Measurements from ENCODE around the gene GGNBP2.

- no peak for TF ChIP-seq CTCF (IDR thresholded peaks at IDR 0.05; ENCODE audit: insufficient read depth, low read length)
- no peak for TF ChIP-seq POLR2AphosphoS5 (IDR thresholded peaks at IDR 0.05; ENCODE audit: low read depth)
- no peak for TF ChIP-seq REST (IDR thresholded peaks at IDR 0.05; ENCODE audit: insufficient replicate concordance, low read depth)
- TF ChIP-seq GABPA (IDR thresholded peaks at IDR 0.05; ENCODE audit: low read depth), result no peak
- TF ChIP-seq SPI1 (IDR thresholded peaks at IDR 0.05; ENCODE audit: borderline replicate concordance, low read depth), result no peak
Measured at GRCh38 chr17:36523113-36523512, 21.6 kb upstream of the GGNBP2 start.
